D721Med (cell line): ENCODE measurements around the gene COL24A1.
"Not testable (repeated sequence)": the region's sequence is repeated elsewhere in the genome, so short reads cannot be mapped to it uniquely, and the experiment has no call there.

Source experiments
- DNase-seq: peaks from one replicate; pipeline ENCODE4 v3.0.0; 2011; ENCODE audit warnings: low spot score; ENCODE audit not compliant: insufficient read length
- FAIRE-seq: peaks from 2 replicates; lab custom pipeline; 2011; peaks lifted over from hg19 to GRCh38; lab: Jason Lieb, UNC
- CTCF ChIP-seq: IDR thresholded peaks from 2 replicates; pipeline ENCODE4 v1.5.1; 2012; ENCODE audit warnings: mild to moderate bottlenecking, control low read depth; ENCODE audit not compliant: insufficient read depth; ENCODE audit errors: missing control alignments

The COL24A1 gene

GRCh38 chr1:85743814-85744213 lies 412.8 kb downstream of the COL24A1 start:
- FAIRE-seq (no peak), DNase-seq (no peak)

GRCh38 chr1:85734931-85735330 lies 421.6 kb downstream of the COL24A1 start:
- TF ChIP-seq CTCF: no peak
- no peak for FAIRE-seq
- no peak for DNase-seq

More at GRCh38 chr1:85743814-85744213, 412.8 kb downstream of the COL24A1 start:
- TF ChIP-seq CTCF: no peak

GRCh38 chr1:85718678-85719340 lies 437.8 kb downstream of the COL24A1 start:
- DNase-seq: no peak
- no peak for TF ChIP-seq CTCF
- no peak for FAIRE-seq

- not testable (repeated sequence) for FAIRE-seq
Observed at GRCh38 chr1:85714418-85715114, 442.0 kb downstream of the COL24A1 start.

GRCh38 chr1:85708829-85709227 lies 447.7 kb downstream of the COL24A1 start:
- FAIRE-seq (no peak), DNase-seq (no peak)
- no peak for TF ChIP-seq CTCF

More at GRCh38 chr1:85714418-85715114, 442.0 kb downstream of the COL24A1 start:
- DNase-seq: not testable (repeated sequence)

GRCh38 chr1:85707990-85708828 lies 448.4 kb downstream of the COL24A1 start, which contains the start of gene ZNHIT6:
Gene ZNHIT6 (minus strand): TSS chr1:85708433. CDS start chr1:85708284, 149 bp downstream.
- TF ChIP-seq CTCF: no peak
- peak; percentile 19 for DNase-seq
- peak; percentile 16 for FAIRE-seq

GRCh38 chr1:85707267-85707989 lies 449.1 kb downstream of the COL24A1 start:
- DNase-seq (no peak), FAIRE-seq (no peak)
- TF ChIP-seq CTCF: no peak
